Fibroblast of lung (primary cell): ENCODE data around the gene COG5.

Source experiments
- EZH2 ChIP-seq: IDR thresholded peaks from 2 replicates; pipeline ENCODE4 v1.5.1; 2012; ENCODE audit warnings: low read length, control low read depth, mild to moderate bottlenecking; ENCODE audit errors: missing control alignments
- TF ChIP-seq, protein P1 (sequence below), 2 donors: IDR thresholded peaks in 1 of 2; conservative IDR thresholded peaks in 1 of 2; 1 replicate in 1 of 2; 2 replicates in 1 of 2; pipeline ENCODE4 v1.5.1; 2011 to 2012; ENCODE audit warnings: low read length in 2 of 2, control low read depth in 1 of 2, inconsistent platforms in 1 of 2, low read depth in 1 of 2, mild to moderate bottlenecking in 1 of 2

DNA sequence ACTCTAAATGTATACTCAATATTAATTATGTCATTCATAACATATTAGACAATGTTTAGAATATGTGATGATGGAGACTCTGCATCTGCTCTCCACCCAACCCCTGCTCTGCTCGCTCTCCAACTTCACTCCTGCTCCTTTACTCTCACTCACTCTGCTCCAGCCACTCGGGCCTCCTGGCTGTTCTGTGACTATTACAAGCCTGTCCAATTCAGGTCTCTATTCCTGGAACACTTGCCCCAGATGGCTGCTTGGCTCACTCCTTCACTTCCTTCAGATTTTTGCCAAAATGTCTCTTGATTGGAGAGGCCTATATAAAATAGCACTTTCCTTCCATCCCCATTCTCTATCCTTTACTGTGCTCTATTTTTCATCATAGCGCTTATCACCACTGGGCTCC is 310.1 kb downstream of the COG5 start:
- TF ChIP-seq, protein P1, sequence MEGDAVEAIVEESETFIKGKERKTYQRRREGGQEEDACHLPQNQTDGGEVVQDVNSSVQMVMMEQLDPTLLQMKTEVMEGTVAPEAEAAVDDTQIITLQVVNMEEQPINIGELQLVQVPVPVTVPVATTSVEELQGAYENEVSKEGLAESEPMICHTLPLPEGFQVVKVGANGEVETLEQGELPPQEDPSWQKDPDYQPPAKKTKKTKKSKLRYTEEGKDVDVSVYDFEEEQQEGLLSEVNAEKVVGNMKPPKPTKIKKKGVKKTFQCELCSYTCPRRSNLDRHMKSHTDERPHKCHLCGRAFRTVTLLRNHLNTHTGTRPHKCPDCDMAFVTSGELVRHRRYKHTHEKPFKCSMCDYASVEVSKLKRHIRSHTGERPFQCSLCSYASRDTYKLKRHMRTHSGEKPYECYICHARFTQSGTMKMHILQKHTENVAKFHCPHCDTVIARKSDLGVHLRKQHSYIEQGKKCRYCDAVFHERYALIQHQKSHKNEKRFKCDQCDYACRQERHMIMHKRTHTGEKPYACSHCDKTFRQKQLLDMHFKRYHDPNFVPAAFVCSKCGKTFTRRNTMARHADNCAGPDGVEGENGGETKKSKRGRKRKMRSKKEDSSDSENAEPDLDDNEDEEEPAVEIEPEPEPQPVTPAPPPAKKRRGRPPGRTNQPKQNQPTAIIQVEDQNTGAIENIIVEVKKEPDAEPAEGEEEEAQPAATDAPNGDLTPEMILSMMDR (conservative IDR thresholded peaks at IDR 0.05 in 1 of 2, IDR thresholded peaks at IDR 0.05 in 1 of 2; ENCODE audit: low read depth in 1 of 2, low read length in 2 of 2): no peak
- TF ChIP-seq EZH2: no peak
